Measurements from ENCODE around the gene IL1RAPL2. TPM values are rescaled to one million over a fixed set of nuclear protein-coding genes. Genes with fewer than 3 reads are reported as not detected.

The IL1RAPL2 gene
- polyA plus RNA-seq, 3 donors, result not detected

GRCh38 chrX:105126201-105126600, 560.2 kb downstream of the IL1RAPL2 start:
- Mint-ChIP-seq H3K27me3 (ENCODE audit: low read depth in 3 of 3) (peaks cover 0 to 2% (median 0%) of the 10 kb centered on the region in 3 donors), H3K4me3 (no peak overlapping the region), H3K9me3 (peaks cover 0 to 1% (median 0%) of the 10 kb centered on the region in 7 donors), H3K36me3 (no peaks in the 10 kb centered on the region), H3K27ac (no peak overlapping the region), H3K4me1 (no peaks in the 10 kb centered on the region)
- H3K36me3 ChIP-seq (replicated peaks in 1 of 2; ENCODE audit: control insufficient read depth in 1 of 2, insufficient read depth in 2 of 2, low read length in 2 of 2), result no peaks in the 10 kb centered on the region
- no peak for DNase-seq
- no peak for TF ChIP-seq CTCF (IDR thresholded peaks at IDR 0.05)
- H3K9me3 ChIP-seq (replicated peaks in 1 of 2; ENCODE audit: control insufficient read depth in 1 of 2, insufficient read depth in 1 of 2, low read length in 2 of 2), result no peaks in the 10 kb centered on the region
- intact Hi-C loops (cut with micrococcal nuclease), result no loop called here
- no peaks in the 10 kb centered on the region for H3K4me1 ChIP-seq (ENCODE audit: control insufficient read depth in 1 of 2, insufficient read depth in 2 of 2, low read length in 2 of 2)
- no peak overlapping the region for H3K9ac ChIP-seq (ENCODE audit: insufficient read depth, low read length, poor library complexity, severe bottlenecking)
- H2AFZ ChIP-seq (ENCODE audit: insufficient read depth, low read depth, low read length, poor library complexity, severe bottlenecking), result no peak overlapping the region
- no peak overlapping the region for H3K27ac ChIP-seq (ENCODE audit: low read depth in 1 of 2, low read length in 2 of 2)
- no peaks in the 10 kb centered on the region for H3K27me3 ChIP-seq (ENCODE audit: control insufficient read depth in 2 of 2, insufficient read depth in 2 of 2, low read length in 2 of 2)
- H3K79me2 ChIP-seq (ENCODE audit: insufficient read depth, low read length), result no peaks in the 10 kb centered on the region
- no peaks in the 10 kb centered on the region for H4K20me1 ChIP-seq (ENCODE audit: insufficient read depth, low read length)
- no peak overlapping the region for H3K4me2 ChIP-seq (replicated peaks; ENCODE audit: extremely low read depth, low read length, poor library complexity, severe bottlenecking)
- no peak overlapping the region for H3K4me3 ChIP-seq (replicated peaks in 1 of 3; ENCODE audit: low read depth in 2 of 3, low read length in 3 of 3)

GRCh38 chrX:105134273-105134672, 568.3 kb downstream of the IL1RAPL2 start:
- no peaks in the 10 kb centered on the region for H3K4me1 Mint-ChIP-seq
- no peaks in the 10 kb centered on the region for H3K4me1 ChIP-seq (ENCODE audit: control insufficient read depth in 1 of 2, insufficient read depth in 2 of 2, low read length in 2 of 2)
- H3K4me3 Mint-ChIP-seq, result no peak overlapping the region

More at GRCh38 chrX:105134273-105134672, 568.3 kb downstream of the IL1RAPL2 start:
- H3K27me3 ChIP-seq (ENCODE audit: control insufficient read depth in 2 of 2, insufficient read depth in 2 of 2, low read length in 2 of 2), result no peaks in the 10 kb centered on the region
- no peaks in the 10 kb centered on the region for H4K20me1 ChIP-seq (ENCODE audit: insufficient read depth, low read length)
- Mint-ChIP-seq H3K9me3 (peaks cover 0 to 3% (median 0%) of the 10 kb centered on the region in 7 donors), H3K27ac (no peak overlapping the region), H3K27me3 (ENCODE audit: low read depth in 3 of 3) (peaks cover 0 to 3% (median 1%) of the 10 kb centered on the region in 3 donors), H3K36me3 (no peaks in the 10 kb centered on the region)
- no peak overlapping the region for H2AFZ ChIP-seq (ENCODE audit: insufficient read depth, low read depth, low read length, poor library complexity, severe bottlenecking)
- H3K79me2 ChIP-seq (ENCODE audit: insufficient read depth, low read length), result no peaks in the 10 kb centered on the region
- intact Hi-C loops (cut with micrococcal nuclease), result no loop called here
- no peak overlapping the region for H3K4me3 ChIP-seq (replicated peaks in 1 of 3; ENCODE audit: low read depth in 2 of 3, low read length in 3 of 3)
- H3K4me2 ChIP-seq (replicated peaks; ENCODE audit: extremely low read depth, low read length, poor library complexity, severe bottlenecking), result no peak overlapping the region
- no peak for TF ChIP-seq CTCF (IDR thresholded peaks at IDR 0.05)
- DNase-seq, result no peak
- H3K9ac ChIP-seq (ENCODE audit: insufficient read depth, low read length, poor library complexity, severe bottlenecking), result no peak overlapping the region
- no peaks in the 10 kb centered on the region for H3K36me3 ChIP-seq (replicated peaks in 1 of 2; ENCODE audit: control insufficient read depth in 1 of 2, insufficient read depth in 2 of 2, low read length in 2 of 2)
- H3K27ac ChIP-seq (ENCODE audit: low read depth in 1 of 2, low read length in 2 of 2), result no peak overlapping the region
- H3K9me3 ChIP-seq (replicated peaks in 1 of 2; ENCODE audit: control insufficient read depth in 1 of 2, insufficient read depth in 1 of 2, low read length in 2 of 2), result no peaks in the 10 kb centered on the region
